ENCODE data around the gene PGA3.

The PGA3 gene

GRCh38 chr11:61254403-61255025, 51.2 kb downstream of the PGA3 start (continued):
- TF ChIP-seq ZC3H10 (CRISPR knock-in tag; IDR thresholded peaks at IDR 0.05) (no peak), ESRRG (CRISPR knock-in tag; IDR thresholded peaks at IDR 0.05) (no peak)

GRCh38 chr11:61256710-61257482, 53.6 kb downstream of the PGA3 start:
- TF ChIP-seq CSRNP3 (CRISPR knock-in tag; IDR thresholded peaks at IDR 0.05), result no peak
- TF ChIP-seq CSDC2 (CRISPR knock-in tag; IDR thresholded peaks at IDR 0.05), result no peak
- TF ChIP-seq GLIS3 (CRISPR knock-in tag; IDR thresholded peaks at IDR 0.05), result no peak
- no peak for TF ChIP-seq TOX (CRISPR knock-in tag; IDR thresholded peaks at IDR 0.05; ENCODE audit: borderline replicate concordance)
- no peak for TF ChIP-seq ARNTL (CRISPR knock-in tag; IDR thresholded peaks at IDR 0.05; ENCODE audit: borderline replicate concordance, low read depth)
- TF ChIP-seq OSR1 (CRISPR knock-in tag; IDR thresholded peaks at IDR 0.05), result no peak
- no peak for TF ChIP-seq ZNF70 (CRISPR knock-in tag; IDR thresholded peaks at IDR 0.05)
- ATAC-seq, result no peak

GRCh38 chr11:61258546-61258945, 55.2 kb downstream of the PGA3 start:
- no peak for TF ChIP-seq ARNTL (CRISPR knock-in tag; IDR thresholded peaks at IDR 0.05; ENCODE audit: borderline replicate concordance, low read depth)
- ATAC-seq, result no peak

- no peak for ATAC-seq
- TF ChIP-seq ZNF70 (CRISPR knock-in tag; IDR thresholded peaks at IDR 0.05) (no peak), ZFP3 (CRISPR knock-in tag; IDR thresholded peaks at IDR 0.05) (no peak), GLIS3 (CRISPR knock-in tag; IDR thresholded peaks at IDR 0.05) (no peak), ESRRG (CRISPR knock-in tag; IDR thresholded peaks at IDR 0.05) (no peak), ZNF8 (CRISPR knock-in tag; IDR thresholded peaks at IDR 0.05) (no peak), PPARA (CRISPR knock-in tag; IDR thresholded peaks at IDR 0.05; ENCODE audit: borderline replicate concordance) (no peak), TOX (CRISPR knock-in tag; IDR thresholded peaks at IDR 0.05; ENCODE audit: borderline replicate concordance) (no peak), PATZ1 (CRISPR knock-in tag; IDR thresholded peaks at IDR 0.05; ENCODE audit: borderline replicate concordance) (no peak), RARB (CRISPR knock-in tag; IDR thresholded peaks at IDR 0.05) (no peak), SNAI2 (CRISPR knock-in tag; IDR thresholded peaks at IDR 0.05) (no peak), ARNTL (CRISPR knock-in tag; IDR thresholded peaks at IDR 0.05; ENCODE audit: borderline replicate concordance, low read depth) (no peak), CREB5 (CRISPR knock-in tag; IDR thresholded peaks at IDR 0.05; ENCODE audit: low read depth) (no peak), BACH2 (CRISPR knock-in tag; IDR thresholded peaks at IDR 0.05; ENCODE audit: borderline replicate concordance) (no peak), ZC3H10 (CRISPR knock-in tag; IDR thresholded peaks at IDR 0.05) (no peak), TCF4 (CRISPR knock-in tag; IDR thresholded peaks at IDR 0.05; ENCODE audit: borderline replicate concordance) (no peak), CSRNP3 (CRISPR knock-in tag; IDR thresholded peaks at IDR 0.05) (no peak), ZNF565 (CRISPR knock-in tag; conservative IDR thresholded peaks at IDR 0.05; ENCODE audit: low read depth) (no peak), ZFP30 (CRISPR knock-in tag; IDR thresholded peaks at IDR 0.05) (no peak)
These were observed 56.0 kb downstream of the PGA3 start for GRCh38 chr11:61259363-61259762.
